ENCODE results near the gene PRKD2. TPM values are rescaled to one million over a fixed set of nuclear protein-coding genes. Genes with fewer than 3 reads are reported as not detected.

Gene PRKD2
- polyA plus RNA-seq, 3 donors: 6.5 to 46.9 (median 8.1) TPM

- H4K20me1 ChIP-seq (ENCODE audit: insufficient read depth, low read length): peaks cover 5% of the 10 kb centered on the region
- peaks cover 17% of the 10 kb centered on the region for H3K4me1 Mint-ChIP-seq
- H3K9me3 ChIP-seq (replicated peaks in 1 of 2; ENCODE audit: control insufficient read depth in 1 of 2, insufficient read depth in 1 of 2, low read length in 2 of 2): no peaks in the 10 kb centered on the region
- H3K27ac ChIP-seq (ENCODE audit: low read depth in 1 of 2, low read length in 2 of 2): no peak overlapping the region
- intact Hi-C loops (cut with micrococcal nuclease): loop anchor here in 1 of 2 donors (10.0 kb wide), 1 partner anchor 96 kb away; no protein-coding TSS in a partner anchor
- H3K9me3 Mint-ChIP-seq: peaks cover 0 to 2% (median 0%) of the 10 kb centered on the region in 7 donors
- DNase-seq: no peak
- peaks cover 18 to 20% of the 10 kb centered on the region in 2 donors for H3K4me1 ChIP-seq (ENCODE audit: control insufficient read depth in 1 of 2, insufficient read depth in 2 of 2, low read length in 2 of 2)
- H3K36me3 ChIP-seq (replicated peaks in 1 of 2; ENCODE audit: control insufficient read depth in 1 of 2, insufficient read depth in 2 of 2, low read length in 2 of 2): peaks cover 17 to 50% of the 10 kb centered on the region in 2 donors
- no peaks in the 10 kb centered on the region for H3K79me2 ChIP-seq (ENCODE audit: insufficient read depth, low read length)
- peaks cover 5 to 13% (median 8%) of the 10 kb centered on the region in 3 donors for H3K27me3 Mint-ChIP-seq (ENCODE audit: low read depth in 3 of 3)
- 63% methylated on average over 4 of the region's 25 CpGs for WGBS (ENCODE audit: insufficient coverage)
- no peak for TF ChIP-seq CTCF (IDR thresholded peaks at IDR 0.05)
- H3K4me3 Mint-ChIP-seq: no peak overlapping the region
- H2AFZ ChIP-seq (ENCODE audit: insufficient read depth, low read depth, low read length, poor library complexity, severe bottlenecking): no peak overlapping the region
- peaks cover 0 to 7% of the 10 kb centered on the region in 2 donors for H3K27me3 ChIP-seq (ENCODE audit: control insufficient read depth in 2 of 2, insufficient read depth in 2 of 2, low read length in 2 of 2)
- H3K36me3 Mint-ChIP-seq: peaks cover 41 to 67% of the 10 kb centered on the region in 2 donors
- no peak overlapping the region for H3K4me3 ChIP-seq (replicated peaks in 1 of 3; ENCODE audit: low read depth in 2 of 3, low read length in 3 of 3)
- no peak overlapping the region for H3K4me2 ChIP-seq (replicated peaks; ENCODE audit: extremely low read depth, low read length, poor library complexity, severe bottlenecking)
- H3K27ac Mint-ChIP-seq: no peak overlapping the region
- no peak overlapping the region for H3K9ac ChIP-seq (ENCODE audit: insufficient read depth, low read length, poor library complexity, severe bottlenecking)
Measured at GRCh38 chr19:46710687-46711086, 6.2 kb downstream of the PRKD2 start.

DNA sequence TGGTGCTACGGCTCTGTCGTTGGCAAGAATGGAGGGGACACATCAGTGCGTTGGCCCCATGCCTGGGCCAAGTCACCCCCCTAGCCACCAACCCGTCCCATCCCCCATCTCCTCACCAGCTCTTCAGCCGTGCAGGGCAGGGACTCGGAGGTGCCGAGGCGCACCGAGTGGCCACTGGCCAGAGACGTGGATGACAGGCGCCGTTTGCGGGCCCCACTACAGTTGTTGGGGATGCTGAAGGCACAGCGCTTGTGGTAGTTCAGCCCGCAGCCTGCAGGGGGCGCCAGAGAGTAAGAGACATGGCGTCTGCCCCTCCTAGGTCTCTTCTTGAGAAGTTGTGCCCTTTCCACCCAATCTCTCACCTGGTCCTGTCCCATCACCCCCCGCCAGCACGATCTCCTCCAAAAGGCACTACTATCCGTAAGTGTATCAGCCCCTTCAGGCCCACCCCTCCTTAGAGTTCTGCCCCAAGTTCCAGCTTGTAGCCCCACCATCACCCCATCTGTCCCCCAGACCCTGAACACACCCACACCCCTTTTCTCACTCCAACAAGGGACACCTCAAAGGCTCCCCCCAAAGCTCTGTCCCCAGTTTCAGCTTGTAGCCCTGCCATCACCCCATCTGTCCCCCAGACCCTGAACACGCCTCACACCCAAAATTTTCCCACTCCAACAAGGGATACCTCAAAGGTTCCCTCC is 12.4 kb downstream of the PRKD2 start:
- Histone ChIP-seq H3K27me3 (ENCODE audit: control insufficient read depth in 2 of 2, insufficient read depth in 2 of 2, low read length in 2 of 2) (no peaks in the 10 kb centered on the region), H3K36me3 (replicated peaks in 1 of 2; ENCODE audit: control insufficient read depth in 1 of 2, insufficient read depth in 2 of 2, low read length in 2 of 2) (peaks cover 46 to 84% of the 10 kb centered on the region in 2 donors), H2AFZ (ENCODE audit: insufficient read depth, low read depth, low read length, poor library complexity, severe bottlenecking) (no peak overlapping the region), H4K20me1 (ENCODE audit: insufficient read depth, low read length) (peaks cover 15% of the 10 kb centered on the region), H3K9me3 (replicated peaks in 1 of 2; ENCODE audit: control insufficient read depth in 1 of 2, insufficient read depth in 1 of 2, low read length in 2 of 2) (no peaks in the 10 kb centered on the region), H3K79me2 (ENCODE audit: insufficient read depth, low read length) (no peaks in the 10 kb centered on the region), H3K4me1 (ENCODE audit: control insufficient read depth in 1 of 2, insufficient read depth in 2 of 2, low read length in 2 of 2) (no peaks in the 10 kb centered on the region), H3K27ac (ENCODE audit: low read depth in 1 of 2, low read length in 2 of 2) (no peak overlapping the region), H3K4me2 (replicated peaks; ENCODE audit: extremely low read depth, low read length, poor library complexity, severe bottlenecking) (no peak overlapping the region), H3K9ac (ENCODE audit: insufficient read depth, low read length, poor library complexity, severe bottlenecking) (no peak overlapping the region), H3K4me3 (replicated peaks in 1 of 3; ENCODE audit: low read depth in 2 of 3, low read length in 3 of 3) (no peak overlapping the region)
- H3K36me3 Mint-ChIP-seq: peaks cover 62 to 81% of the 10 kb centered on the region in 2 donors
- intact Hi-C loops (cut with micrococcal nuclease): loop anchor here (1.0 to 5.0 kb wide), 3 partner anchors 24 to 48 kb away; no protein-coding TSS in a partner anchor
- DNase-seq: peak; percentile 60 to 71 (median 68)
- H3K4me3 Mint-ChIP-seq: no peak overlapping the region
- peaks cover 0 to 4% (median 0%) of the 10 kb centered on the region in 7 donors for H3K9me3 Mint-ChIP-seq
- H3K27me3 Mint-ChIP-seq (ENCODE audit: low read depth in 3 of 3): no peaks in the 10 kb centered on the region
- H3K4me1 Mint-ChIP-seq: peaks cover 3% of the 10 kb centered on the region
- 28% methylated on average over 16 of the region's 21 CpGs for WGBS (ENCODE audit: insufficient coverage)
- H3K27ac Mint-ChIP-seq: peak overlapping the region in 3 of 7 donors; percentile 20 to 85 (median 60)
- peak; percentile 97 for TF ChIP-seq CTCF (IDR thresholded peaks at IDR 0.05)
